HG02943 (cell line): ENCODE results near the gene BEX3.

Source experiments
- ATAC-seq: cut with Tn5 transposase; IDR thresholded peaks from one replicate; pipeline ENCODE4 v1.9.1; 2021; ENCODE audit warnings: mild to moderate bottlenecking, low read depth, moderate library complexity; ENCODE audit not compliant: unreplicated experiment

The BEX3 gene

GRCh38 chrX:103417933-103418332 lies 41.6 kb downstream of the BEX3 start:
- ATAC-seq: no peak

DNA sequence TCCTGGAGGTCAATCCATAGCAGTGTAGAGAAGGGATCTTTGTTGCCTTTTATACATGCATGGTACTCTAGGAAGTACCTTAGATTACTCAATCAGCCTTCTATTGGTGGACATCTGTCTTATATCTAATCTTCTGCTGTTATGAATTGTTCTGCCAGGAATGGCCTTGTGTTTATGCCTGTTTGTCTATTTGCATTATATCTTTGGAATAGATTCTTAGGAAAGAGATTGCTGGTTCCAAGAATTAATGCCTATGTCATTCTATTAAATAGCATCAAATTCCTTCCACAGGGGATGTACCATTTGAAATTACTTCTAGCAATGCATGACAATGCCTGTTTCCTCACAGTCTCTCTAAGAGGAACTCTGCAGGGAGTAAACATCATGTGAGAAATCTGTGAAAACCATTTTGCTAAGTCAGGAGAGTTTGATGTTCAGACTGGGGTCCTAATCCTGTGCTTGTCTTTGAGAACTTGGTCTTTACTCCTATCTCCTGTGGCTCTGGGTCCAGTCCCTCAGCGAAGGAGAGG lies 42.5 kb downstream of the BEX3 start:
- ATAC-seq: no peak

DNA sequence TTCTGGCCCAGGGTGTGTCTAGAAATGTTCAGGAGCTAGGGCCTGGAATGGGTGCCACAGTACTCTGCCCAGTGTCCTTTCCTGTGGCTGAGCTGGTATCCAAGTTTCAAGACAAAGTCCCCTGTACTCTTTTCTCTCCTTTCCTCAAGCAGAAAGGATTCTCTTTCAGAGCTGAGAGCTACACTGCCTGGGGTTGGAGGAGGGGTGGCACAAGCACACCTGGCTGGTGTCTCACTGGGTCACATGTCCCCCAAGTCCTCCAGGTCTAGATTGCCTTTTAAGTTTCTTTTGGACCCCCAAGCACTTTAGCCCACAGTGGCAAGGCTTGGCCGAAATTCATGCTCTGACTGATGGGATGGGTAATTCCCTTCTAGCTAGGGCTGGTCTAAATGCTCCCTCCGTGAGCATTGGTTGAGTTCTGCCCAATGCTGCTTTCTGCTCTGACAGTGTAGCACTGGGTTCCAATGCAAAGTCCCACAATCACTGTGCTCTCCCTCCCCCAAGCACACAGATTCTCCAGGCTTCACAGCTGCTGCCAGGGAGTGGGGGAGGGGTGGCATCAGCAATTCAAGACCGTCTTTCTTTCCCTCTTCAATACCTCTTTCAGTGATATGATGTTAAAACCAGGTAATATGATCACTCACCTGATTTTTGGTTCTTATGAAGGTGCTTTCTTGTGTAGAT lies 47.8 kb downstream of the BEX3 start:
- no peak for ATAC-seq
